Neural cell (in vitro differentiated cells): ENCODE results near the gene APP. TPM values are rescaled to one million over a fixed set of nuclear protein-coding genes. Genes with fewer than 3 reads are reported as not detected.

Experiments used
- H2AFZ ChIP-seq: fragments of 200-600, 300-800 bp; sonication (generic), shearing (Covaris generic); 2 replicates; pipeline ENCODE4 v1.6.0; 2014; ENCODE audit warnings: low read depth, mild to moderate bottlenecking, antibody characterized with exemption, low read length, moderate library complexity
- H3F3A ChIP-seq: fragments of 200-600 bp; shearing (Covaris generic); 2 replicates; pipeline ENCODE4 v1.6.1; 2016; ENCODE audit warnings: mild to moderate bottlenecking, moderate library complexity, mixed read lengths, antibody characterized with exemption, low read length; ENCODE audit not compliant: insufficient read depth, poor library complexity, severe bottlenecking
- H3K27ac ChIP-seq: fragments of 200-600, 300-800 bp; sonication (generic), shearing (Covaris generic); 2 replicates; pipeline ENCODE4 v1.5.1; 2014; ENCODE audit warnings: mild to moderate bottlenecking, low read length, moderate library complexity
- H3K27me3 ChIP-seq: fragments of 300-800, 200-600 bp; sonication (generic), shearing (Covaris generic); 2 replicates; pipeline ENCODE4 v1.6.0; 2014; ENCODE audit warnings: mild to moderate bottlenecking, low read depth, low read length, moderate library complexity; ENCODE audit not compliant: insufficient read depth
- H3K36me3 ChIP-seq: fragments of 300-800, 200-600 bp; sonication (generic), shearing (Covaris generic); 2 replicates; pipeline ENCODE4 v1.5.1; 2014; ENCODE audit warnings: mild to moderate bottlenecking, antibody characterized with exemption, low read length, moderate library complexity; ENCODE audit not compliant: insufficient read depth
- H3K4me2 ChIP-seq: fragments of 300-800, 200-600 bp; sonication (generic), shearing (Covaris generic); 2 replicates; pipeline ENCODE4 v1.6.0; 2014; ENCODE audit warnings: mild to moderate bottlenecking, low read length
- H3K4me3 ChIP-seq: fragments of 300-800, 200-600 bp; sonication (generic), shearing (Covaris generic); 2 replicates; pipeline ENCODE4 v1.5.1; 2014; ENCODE audit warnings: mild to moderate bottlenecking, low read length, moderate library complexity
- H3K79me2 ChIP-seq: fragments of 200-600 bp; shearing (Covaris generic); replicated peaks from 2 replicates; pipeline ENCODE4 v1.6.0; 2014; ENCODE audit warnings: mild to moderate bottlenecking, low read length, moderate library complexity; ENCODE audit not compliant: insufficient read depth
- H3K9ac ChIP-seq: fragments of 300-800, 200-600 bp; sonication (generic), shearing (Covaris generic); 2 replicates; pipeline ENCODE4 v1.6.1; 2016; ENCODE audit warnings: mild to moderate bottlenecking, low read length, mixed read lengths
- H3K9me2 ChIP-seq: fragments of 200-600 bp; shearing (Covaris generic); 2 replicates; pipeline ENCODE4 v1.6.1; 2016; ENCODE audit warnings: mild to moderate bottlenecking, low read length, mixed read lengths; ENCODE audit not compliant: insufficient read depth
- H3K9me3 ChIP-seq: fragments of 200-600, 300-800 bp; sonication (generic), shearing (Covaris generic); 2 replicates; pipeline ENCODE4 v1.6.1; 2016; ENCODE audit warnings: mild to moderate bottlenecking, mixed run types, low read length, moderate library complexity, mixed read lengths
- H4K20me1 ChIP-seq: fragments of 200-600 bp; shearing (Covaris generic); 2 replicates; pipeline ENCODE4 v1.6.1; 2016; ENCODE audit warnings: mild to moderate bottlenecking, mixed run types; ENCODE audit not compliant: insufficient read depth
- CTCF ChIP-seq: fragments of 450-650 bp; IDR thresholded peaks from 2 replicates; pipeline ENCODE4 v1.5.1; 2014; ENCODE audit warnings: antibody characterized with exemption, mild to moderate bottlenecking, moderate library complexity; ENCODE audit not compliant: poor library complexity, severe bottlenecking
- EP300 ChIP-seq: fragments of 450-650 bp; conservative IDR thresholded peaks from 2 replicates; pipeline ENCODE4 v1.6.1; 2014; ENCODE audit warnings: antibody characterized with exemption, mild to moderate bottlenecking, moderate library complexity; ENCODE audit not compliant: poor library complexity, severe bottlenecking
- EZH2 ChIP-seq: fragments of 200-600, 300-800 bp; shearing (Covaris generic), sonication (generic); IDR thresholded peaks from 2 replicates; pipeline ENCODE4 v1.6.1; 2014; ENCODE audit warnings: antibody characterized with exemption, low read length, borderline replicate concordance, mild to moderate bottlenecking; ENCODE audit not compliant: insufficient read depth, poor library complexity, severe bottlenecking
- MXI1 ChIP-seq: fragments of 450-650 bp; conservative IDR thresholded peaks from 2 replicates; pipeline ENCODE4 v1.6.1; 2014; ENCODE audit warnings: antibody characterized with exemption, mild to moderate bottlenecking; ENCODE audit not compliant: poor library complexity, severe bottlenecking
- POLR2AphosphoS5 ChIP-seq: IDR thresholded peaks from 2 replicates; pipeline ENCODE4 v1.6.1; 2012
- RAD21 ChIP-seq: fragments of 450-650 bp; conservative IDR thresholded peaks from 2 replicates; pipeline ENCODE4 v1.6.1; 2014; ENCODE audit warnings: antibody characterized with exemption, mild to moderate bottlenecking, moderate library complexity
- SMC3 ChIP-seq: fragments of 450-650 bp; conservative IDR thresholded peaks from 2 replicates; pipeline ENCODE4 v1.6.1; 2014; ENCODE audit warnings: antibody characterized with exemption, mild to moderate bottlenecking, moderate library complexity; ENCODE audit not compliant: poor library complexity
- TAF1 ChIP-seq: IDR thresholded peaks from 2 replicates; pipeline ENCODE4 v1.6.1; 2012; ENCODE audit warnings: low read depth
- polyA plus RNA-seq: library from polyadenylated mRNA; depleted of rRNA; stranded (reverse); fragments of >200 nt; gene quantifications from 2 replicates; pipeline ENCODE4 v1.2.3, GENCODE V29; 2014
- TF ChIP-seq, protein P1 (sequence below): IDR thresholded peaks from 2 replicates; pipeline ENCODE4 v1.6.1; 2012; ENCODE audit warnings: borderline replicate concordance

The APP gene
- polyA plus RNA-seq, 1 donor from 2014 or later: 470 TPM

GRCh38 chr21:25848309-25848708 lies 322.3 kb downstream of the APP start:
- Histone ChIP-seq H3K79me2 (no peaks in the 10 kb centered on the region), H3K36me3 (no peaks in the 10 kb centered on the region), H3F3A (no peaks in the 10 kb centered on the region), H3K9ac (no peak overlapping the region), H3K27ac (no peak overlapping the region), H3K9me3 (no peaks in the 10 kb centered on the region), H3K9me2 (no peaks in the 10 kb centered on the region), H3K27me3 (no peaks in the 10 kb centered on the region), H4K20me1 (no peaks in the 10 kb centered on the region), H3K4me2 (no peak overlapping the region), H2AFZ (no peak overlapping the region), H3K4me3 (no peak overlapping the region)
- TF ChIP-seq CTCF: no peak
- TF ChIP-seq, protein P1, sequence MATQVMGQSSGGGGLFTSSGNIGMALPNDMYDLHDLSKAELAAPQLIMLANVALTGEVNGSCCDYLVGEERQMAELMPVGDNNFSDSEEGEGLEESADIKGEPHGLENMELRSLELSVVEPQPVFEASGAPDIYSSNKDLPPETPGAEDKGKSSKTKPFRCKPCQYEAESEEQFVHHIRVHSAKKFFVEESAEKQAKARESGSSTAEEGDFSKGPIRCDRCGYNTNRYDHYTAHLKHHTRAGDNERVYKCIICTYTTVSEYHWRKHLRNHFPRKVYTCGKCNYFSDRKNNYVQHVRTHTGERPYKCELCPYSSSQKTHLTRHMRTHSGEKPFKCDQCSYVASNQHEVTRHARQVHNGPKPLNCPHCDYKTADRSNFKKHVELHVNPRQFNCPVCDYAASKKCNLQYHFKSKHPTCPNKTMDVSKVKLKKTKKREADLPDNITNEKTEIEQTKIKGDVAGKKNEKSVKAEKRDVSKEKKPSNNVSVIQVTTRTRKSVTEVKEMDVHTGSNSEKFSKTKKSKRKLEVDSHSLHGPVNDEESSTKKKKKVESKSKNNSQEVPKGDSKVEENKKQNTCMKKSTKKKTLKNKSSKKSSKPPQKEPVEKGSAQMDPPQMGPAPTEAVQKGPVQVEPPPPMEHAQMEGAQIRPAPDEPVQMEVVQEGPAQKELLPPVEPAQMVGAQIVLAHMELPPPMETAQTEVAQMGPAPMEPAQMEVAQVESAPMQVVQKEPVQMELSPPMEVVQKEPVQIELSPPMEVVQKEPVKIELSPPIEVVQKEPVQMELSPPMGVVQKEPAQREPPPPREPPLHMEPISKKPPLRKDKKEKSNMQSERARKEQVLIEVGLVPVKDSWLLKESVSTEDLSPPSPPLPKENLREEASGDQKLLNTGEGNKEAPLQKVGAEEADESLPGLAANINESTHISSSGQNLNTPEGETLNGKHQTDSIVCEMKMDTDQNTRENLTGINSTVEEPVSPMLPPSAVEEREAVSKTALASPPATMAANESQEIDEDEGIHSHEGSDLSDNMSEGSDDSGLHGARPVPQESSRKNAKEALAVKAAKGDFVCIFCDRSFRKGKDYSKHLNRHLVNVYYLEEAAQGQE: no peak
- TF ChIP-seq EZH2: no peak
- TF ChIP-seq RAD21: no peak
- no peak for TF ChIP-seq MXI1

GRCh38 chr21:25845729-25846256 lies 324.8 kb downstream of the APP start:
- Histone ChIP-seq H3K4me3 (no peak overlapping the region), H3K27ac (no peak overlapping the region), H3K36me3 (no peaks in the 10 kb centered on the region), H4K20me1 (no peaks in the 10 kb centered on the region), H3F3A (no peaks in the 10 kb centered on the region), H3K9me2 (no peaks in the 10 kb centered on the region), H3K79me2 (no peaks in the 10 kb centered on the region), H3K27me3 (no peaks in the 10 kb centered on the region), H3K9ac (no peak overlapping the region), H2AFZ (no peak overlapping the region), H3K4me2 (no peak overlapping the region), H3K9me3 (no peaks in the 10 kb centered on the region)
- no peak for TF ChIP-seq MXI1
- no peak for TF ChIP-seq RAD21
- no peak for TF ChIP-seq TAF1
- TF ChIP-seq POLR2AphosphoS5: no peak
- no peak for TF ChIP-seq SMC3
- no peak for TF ChIP-seq CTCF
- TF ChIP-seq EP300: no peak
- TF ChIP-seq, protein P1: no peak
- TF ChIP-seq EZH2: no peak
